NCI-H82 (cell line): ENCODE data around the gene PPP2R5C.

Experiments used
- DNase-seq: peaks from one replicate; lab custom pipeline; 2025; lab: John Stamatoyannopoulos, UW

PPP2R5C gene

GRCh38 chr14:101840649-101841369 lies 79.3 kb downstream of the PPP2R5C start:
- peak; percentile 4 for DNase-seq

GRCh38 chr14:101843038-101843437 lies 81.5 kb downstream of the PPP2R5C start:
- DNase-seq, result no peak

GRCh38 chr14:101843665-101844064 lies 82.2 kb downstream of the PPP2R5C start:
- no peak for DNase-seq

GRCh38 chr14:101844219-101844618 lies 82.7 kb downstream of the PPP2R5C start:
- DNase-seq, result no peak

GRCh38 chr14:101844751-101845150 lies 83.2 kb downstream of the PPP2R5C start:
- no peak for DNase-seq

- DNase-seq, result no peak
Measured at GRCh38 chr14:101845496-101845895, 84.0 kb downstream of the PPP2R5C start.

- no peak for DNase-seq
Measured at GRCh38 chr14:101845896-101846295, 84.4 kb downstream of the PPP2R5C start.

GRCh38 chr14:101849125-101849524 lies 87.6 kb downstream of the PPP2R5C start:
- no peak for DNase-seq

GRCh38 chr14:101849640-101850039 lies 88.1 kb downstream of the PPP2R5C start:
- DNase-seq, result no peak

- DNase-seq, result no peak
Measured at GRCh38 chr14:101851183-101851582, 89.7 kb downstream of the PPP2R5C start.

GRCh38 chr14:101851736-101852405 lies 90.4 kb downstream of the PPP2R5C start:
- no peak for DNase-seq

- no peak for DNase-seq
Measured at GRCh38 chr14:101852785-101853184, 91.3 kb downstream of the PPP2R5C start.

- no peak for DNase-seq
Measured at GRCh38 chr14:101853455-101854018, 92.0 kb downstream of the PPP2R5C start.

GRCh38 chr14:101854366-101854765 lies 92.9 kb downstream of the PPP2R5C start:
- DNase-seq, result no peak

GRCh38 chr14:101855958-101856357 lies 94.4 kb downstream of the PPP2R5C start:
- DNase-seq, result no peak

GRCh38 chr14:101856536-101856935 lies 95.0 kb downstream of the PPP2R5C start:
- no peak for DNase-seq

- peak; percentile 21 for DNase-seq
Measured at GRCh38 chr14:101857226-101857625, 95.7 kb downstream of the PPP2R5C start.

GRCh38 chr14:101858791-101859537 lies 97.5 kb downstream of the PPP2R5C start:
- no peak for DNase-seq

- DNase-seq, result no peak
Measured at GRCh38 chr14:101859538-101859902, 98.0 kb downstream of the PPP2R5C start.

- DNase-seq, result no peak
Measured at GRCh38 chr14:101859958-101860357, 98.4 kb downstream of the PPP2R5C start.

GRCh38 chr14:101861464-101861863 lies 100.0 kb downstream of the PPP2R5C start:
- DNase-seq, result no peak

GRCh38 chr14:101862177-101862576 lies 100.7 kb downstream of the PPP2R5C start:
- no peak for DNase-seq

GRCh38 chr14:101862711-101863110 lies 101.2 kb downstream of the PPP2R5C start:
- DNase-seq, result no peak
